ENCODE results near the gene NIF3L1. TPM values are rescaled to one million over a fixed set of nuclear protein-coding genes. Genes with fewer than 3 reads are reported as not detected.

The NIF3L1 gene
- total and polyA plus RNA-seq, 9 of the 15 experiments (the other 6 are each of a cell fraction or from before 2014, with no cell fraction given) = 26.7 to 89.5 (median 45.6) TPM

- TF ChIP-seq, protein P1, sequence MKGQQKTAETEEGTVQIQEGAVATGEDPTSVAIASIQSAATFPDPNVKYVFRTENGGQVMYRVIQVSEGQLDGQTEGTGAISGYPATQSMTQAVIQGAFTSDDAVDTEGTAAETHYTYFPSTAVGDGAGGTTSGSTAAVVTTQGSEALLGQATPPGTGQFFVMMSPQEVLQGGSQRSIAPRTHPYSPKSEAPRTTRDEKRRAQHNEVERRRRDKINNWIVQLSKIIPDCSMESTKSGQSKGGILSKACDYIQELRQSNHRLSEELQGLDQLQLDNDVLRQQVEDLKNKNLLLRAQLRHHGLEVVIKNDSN (CRISPR knock-in tag; IDR thresholded peaks at IDR 0.05) = 0 out of 2 replicates have a peak, but pooled peaks have one; percentile 25
- TF ChIP-seq PTRF (tag; IDR thresholded peaks at IDR 0.05) = no peak
- no peak for TF ChIP-seq SMARCE1 (IDR thresholded peaks at IDR 0.05)
- no peak for TF ChIP-seq ZKSCAN8 (CRISPR knock-in tag; IDR thresholded peaks at IDR 0.05)
- peak in 1 of 2 experiments; percentile 54; a peak in 2 of 4 replicates for TF ChIP-seq HDAC1 (IDR thresholded peaks at IDR 0.05)
- TF ChIP-seq ZNF354B (CRISPR knock-in tag; IDR thresholded peaks at IDR 0.05) = no peak
- TF ChIP-seq TAF15 (IDR thresholded peaks at IDR 0.05; ENCODE audit: low read depth, low read length) = no peak
- peak in 1 of 3 experiments; percentile 19 for TF ChIP-seq YY1 (IDR thresholded peaks at IDR 0.05; ENCODE audit: borderline replicate concordance in 1 of 3, control insufficient read depth in 1 of 3, extremely low read depth in 1 of 3, insufficient read depth in 3 of 3, insufficient read length in 1 of 3, insufficient replicate concordance in 2 of 3, low read depth in 1 of 3, low read length in 2 of 3)
- TF ChIP-seq KLF6 (CRISPR knock-in tag; IDR thresholded peaks at IDR 0.05; ENCODE audit: borderline replicate concordance) = no peak
- TF ChIP-seq ZNF407 (IDR thresholded peaks at IDR 0.05; ENCODE audit: low read depth) = no peak
- TF ChIP-seq ZC3H11A (IDR thresholded peaks at IDR 0.05; ENCODE audit: low read depth, low read length) = no peak
- TF ChIP-seq ZNF3 (CRISPR knock-in tag; IDR thresholded peaks at IDR 0.05) = no peak
- no peak for TF ChIP-seq ATF1 (CRISPR knock-in tag; IDR thresholded peaks at IDR 0.05)
- TF ChIP-seq ATF1 (tag; IDR thresholded peaks at IDR 0.05) = peak; percentile 67; the same call in 1 of the 2 replicates
- peak; percentile 86 for TF ChIP-seq MEIS2 (IDR thresholded peaks at IDR 0.05; ENCODE audit: partially characterized antibody)
- no peak for TF ChIP-seq ZNF75A (CRISPR knock-in tag; IDR thresholded peaks at IDR 0.05)
- no peak for TF ChIP-seq NONO (IDR thresholded peaks at IDR 0.05; ENCODE audit: low read depth in 2 of 2, low read length in 1 of 2)
Measured at GRCh38 chr2:200862532-200863000, 26.6 kb upstream of the NIF3L1 start (continued).

Data from K562 (cell line).